HG02610 (cell line): Measurements from ENCODE around the gene DOCK10.
A peak's percentile ranks its signal among the peaks of the same experiment; 100 is the strongest.

ENCODE experiments used
- ATAC-seq: cut with Tn5 transposase; IDR thresholded peaks from one replicate; pipeline ENCODE4 v1.9.1; 2021; ENCODE audit warnings: mild to moderate bottlenecking, moderate library complexity; ENCODE audit not compliant: unreplicated experiment

The DOCK10 gene

DNA sequence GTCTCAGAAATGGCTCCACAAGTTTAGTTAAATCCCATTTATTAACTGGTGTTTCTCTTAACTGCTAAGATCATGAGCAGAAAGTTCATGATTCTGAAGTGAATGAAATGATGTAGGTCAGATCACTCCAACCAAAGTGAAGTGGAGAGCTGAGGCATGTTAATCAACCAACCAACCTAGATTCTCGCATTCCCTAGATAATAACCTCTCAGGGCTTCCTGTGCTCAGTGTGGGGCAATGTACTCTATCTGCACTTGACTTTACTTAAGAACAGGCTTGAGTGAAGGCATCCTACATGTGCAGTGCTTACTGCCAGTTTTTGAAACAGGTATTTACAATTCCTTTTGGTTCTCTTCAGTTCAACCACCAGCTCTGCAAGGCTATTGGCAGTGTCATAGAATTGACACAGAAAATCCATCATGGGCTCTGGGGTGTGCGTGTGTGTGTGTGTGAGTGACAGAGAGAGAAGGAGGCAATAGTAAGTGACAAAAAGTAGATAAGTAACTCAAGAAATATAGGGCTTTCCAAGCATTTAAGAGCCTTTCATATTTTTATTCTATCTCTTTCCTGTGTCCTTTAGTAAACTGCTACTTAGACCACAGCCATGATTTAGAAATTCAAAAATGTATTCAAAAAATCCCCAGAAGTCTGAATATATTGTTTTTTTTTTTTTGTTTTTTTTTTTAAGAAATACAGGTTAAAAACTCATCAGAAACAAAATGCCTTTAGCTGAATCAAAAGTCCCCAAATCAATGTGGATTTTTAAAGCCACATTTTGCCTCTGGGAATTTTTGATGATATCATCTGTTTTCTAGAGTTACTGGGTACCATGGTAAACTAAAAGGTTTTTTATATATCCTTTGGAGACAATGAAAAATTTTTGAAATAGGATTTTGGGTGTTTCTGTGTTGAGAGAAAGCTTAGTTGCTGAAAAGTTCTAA is 28.6 kb downstream of the DOCK10 start:
- peak; percentile 30 for ATAC-seq

DNA sequence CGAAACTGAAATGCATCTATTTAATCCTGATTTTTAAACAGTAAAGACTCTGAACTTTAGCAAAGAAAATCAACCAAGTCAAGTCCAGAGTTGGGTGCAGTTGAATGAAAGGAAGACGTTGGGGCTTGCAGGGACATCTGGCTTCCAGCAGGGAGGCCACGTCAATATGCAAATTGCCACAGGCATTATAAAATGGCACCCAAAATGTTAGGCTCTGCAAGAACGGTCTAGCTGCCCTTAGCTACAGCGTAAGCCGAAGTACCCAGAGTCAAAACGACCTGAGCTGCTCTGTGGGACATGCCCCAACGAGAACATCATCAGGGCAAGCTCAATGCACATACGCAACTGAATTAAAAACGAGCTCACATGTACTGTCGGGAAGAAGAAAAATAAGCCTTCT is 30.7 kb downstream of the DOCK10 start:
- no peak for ATAC-seq

DNA sequence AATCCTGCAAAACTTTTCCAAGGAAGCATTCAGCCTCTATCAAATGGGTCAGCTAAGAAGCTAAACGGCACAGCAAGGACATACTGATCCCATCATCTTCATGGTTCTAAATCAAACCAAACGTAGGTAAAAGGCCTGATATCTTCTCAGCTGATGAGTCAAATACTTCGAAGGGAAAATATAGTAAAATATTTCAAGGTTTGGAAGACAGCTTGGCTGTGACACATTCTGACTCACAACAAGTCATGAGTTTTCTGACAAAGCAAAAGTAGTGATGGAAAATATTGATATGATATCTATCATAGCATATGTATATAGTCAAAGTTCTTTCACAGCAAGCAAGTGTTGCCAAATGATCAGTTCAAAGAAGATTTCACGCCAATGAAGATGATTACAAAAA is 31.5 kb downstream of the DOCK10 start:
- ATAC-seq: no peak

DNA sequence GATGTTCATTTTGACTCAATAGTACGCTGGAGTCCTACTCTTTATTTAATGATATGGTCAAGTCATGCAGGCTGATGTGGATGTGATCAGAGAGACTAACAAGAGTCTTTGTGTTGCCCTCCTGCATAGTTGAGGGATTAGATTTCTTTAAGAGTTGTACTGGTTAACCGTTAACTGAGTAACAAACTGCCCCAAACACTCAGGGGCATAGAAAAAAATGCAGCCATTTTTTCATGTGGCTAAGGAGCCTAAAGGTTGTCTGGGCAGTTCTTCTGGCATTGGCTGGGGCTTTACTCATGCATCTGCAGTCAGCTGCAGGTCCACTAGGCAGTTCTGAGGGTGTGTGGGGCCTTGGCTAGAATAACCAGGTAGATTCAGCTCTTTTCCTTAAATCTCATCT is 32.5 kb downstream of the DOCK10 start:
- no peak for ATAC-seq

DNA sequence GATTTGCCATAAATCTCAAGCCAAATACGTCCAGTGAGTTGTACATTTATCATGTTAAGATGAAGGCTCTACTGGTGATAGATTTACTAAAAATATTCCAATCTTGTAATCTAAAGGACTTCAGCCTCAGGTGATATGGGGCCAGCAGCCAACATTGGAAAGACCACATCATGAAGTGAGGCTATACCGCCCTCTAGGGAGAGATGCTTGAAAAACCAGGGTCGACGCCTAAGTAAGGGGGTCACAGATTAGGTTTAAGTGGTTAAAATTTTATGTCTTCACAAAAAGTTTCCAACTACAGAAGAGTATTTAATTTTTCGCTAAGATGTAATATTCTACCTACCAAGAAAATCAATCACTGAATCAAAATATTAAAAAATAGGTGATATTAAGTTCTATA is 33.3 kb downstream of the DOCK10 start:
- no peak for ATAC-seq

DNA sequence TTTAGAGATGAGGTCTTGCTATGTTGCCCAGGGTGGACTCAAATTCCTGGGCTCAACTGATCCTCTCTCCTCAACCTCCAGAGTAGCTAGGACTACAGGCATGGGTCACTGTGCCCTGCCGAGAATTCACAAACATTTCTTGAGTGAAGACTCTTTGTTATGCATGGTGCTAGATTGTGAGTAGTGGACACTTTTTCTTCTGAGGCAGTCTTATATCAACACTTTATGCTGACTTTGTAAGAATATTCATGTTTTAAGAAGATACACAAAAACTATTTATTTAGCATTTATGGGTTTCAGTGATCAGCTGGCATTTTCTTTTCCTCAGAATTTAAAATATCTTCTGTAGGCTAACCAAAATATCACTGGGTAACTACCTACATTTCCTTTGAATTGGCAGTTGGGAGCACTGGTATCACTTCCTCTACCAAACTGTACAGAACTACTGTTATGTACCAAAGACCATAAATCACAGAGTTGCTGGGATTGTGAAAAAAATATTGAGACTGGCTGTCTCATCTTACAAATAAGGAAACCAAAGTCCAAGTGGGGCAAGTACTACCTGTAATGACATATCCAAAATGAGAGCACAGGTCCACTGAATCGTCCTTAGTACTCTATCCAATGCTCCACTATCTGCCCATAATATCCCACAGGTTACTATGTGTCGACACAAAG is 34.0 kb downstream of the DOCK10 start:
- ATAC-seq: peak; percentile 71

DNA sequence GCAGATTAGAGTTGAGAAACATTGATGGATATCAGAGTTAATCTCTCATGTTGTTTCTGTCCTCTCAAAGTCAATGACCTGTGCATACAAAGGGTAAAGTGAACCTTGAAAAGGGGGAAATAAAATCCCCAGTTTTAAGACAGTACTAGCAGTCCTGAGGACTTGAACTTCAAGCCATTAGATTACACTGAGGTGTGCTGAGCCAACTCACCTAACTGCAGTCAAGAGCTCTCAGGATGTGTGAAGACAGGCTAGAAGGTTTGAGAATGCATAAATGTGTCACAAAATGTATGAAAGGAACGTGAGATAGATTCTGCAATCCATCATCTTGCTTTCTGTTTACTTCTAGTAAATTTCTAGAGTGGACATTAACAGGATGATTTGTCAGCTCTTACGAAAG is 35.5 kb downstream of the DOCK10 start:
- ATAC-seq: no peak

DNA sequence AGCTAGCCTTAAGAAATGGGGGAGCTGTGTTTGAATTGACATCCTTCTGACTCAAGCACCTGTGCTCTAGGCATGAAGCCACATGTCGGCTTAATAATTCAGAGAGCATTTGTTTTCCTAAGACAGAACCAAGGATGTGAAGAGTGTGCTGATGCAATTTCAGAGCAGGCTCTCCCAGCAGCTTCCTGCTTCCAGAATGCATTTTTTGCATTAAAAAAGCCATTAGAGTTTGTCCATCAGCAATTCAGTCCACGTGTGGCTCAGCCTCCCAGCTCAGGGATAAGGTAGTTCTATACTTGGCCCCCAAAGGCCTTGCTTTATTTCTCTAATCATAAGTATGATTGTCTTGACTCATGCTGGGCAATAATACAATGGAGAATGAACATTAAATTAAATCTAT is 37.7 kb downstream of the DOCK10 start:
- no peak for ATAC-seq

DNA sequence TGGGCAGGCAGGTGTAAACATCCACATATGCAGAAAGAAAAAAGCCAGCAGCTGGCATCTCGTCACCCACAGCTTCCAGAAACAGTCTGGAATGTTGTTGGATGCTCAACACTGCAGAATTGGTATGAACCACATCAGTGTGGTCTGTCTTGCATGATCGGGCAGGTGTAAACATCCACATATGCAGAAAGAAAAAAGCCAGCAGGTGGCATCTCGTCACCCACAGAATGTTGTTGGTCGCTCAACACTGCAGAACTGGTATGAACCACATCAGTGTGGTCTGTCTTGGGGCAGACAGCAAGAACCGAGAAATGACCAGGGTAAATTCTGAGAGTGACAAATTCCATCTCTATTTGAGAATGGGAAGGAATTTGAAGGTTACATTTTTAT is 39.6 kb downstream of the DOCK10 start:
- peak; percentile 93 for ATAC-seq

DNA sequence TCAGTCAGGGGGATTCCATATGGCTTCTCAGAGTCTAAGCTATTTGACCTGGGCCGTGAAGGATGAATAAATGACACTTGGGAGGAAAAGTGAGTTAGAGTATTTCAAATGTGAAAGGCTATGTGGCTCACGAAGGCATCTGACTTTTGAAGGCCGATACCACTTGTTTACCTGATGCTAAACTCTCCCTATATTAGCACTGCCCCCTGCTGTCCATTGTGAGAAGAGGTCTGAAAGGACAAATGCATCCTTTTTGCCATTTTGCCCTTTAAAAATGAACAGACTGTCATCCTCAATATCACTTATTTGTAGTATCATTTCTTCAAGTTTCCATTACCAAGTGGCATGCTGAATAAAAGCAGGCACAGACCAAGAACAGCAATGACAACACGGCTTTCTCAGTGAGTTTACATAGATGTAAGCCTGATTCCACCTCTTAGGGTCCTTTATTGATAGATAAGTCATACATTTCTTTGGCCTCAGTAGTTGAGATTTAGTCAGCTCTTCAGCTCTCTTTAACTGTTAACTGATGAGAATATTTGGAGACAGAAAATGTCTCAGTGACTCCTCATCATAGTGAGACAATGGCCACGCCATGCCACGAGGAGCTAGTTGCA is 40.1 kb downstream of the DOCK10 start:
- peak; percentile 42 for ATAC-seq

DNA sequence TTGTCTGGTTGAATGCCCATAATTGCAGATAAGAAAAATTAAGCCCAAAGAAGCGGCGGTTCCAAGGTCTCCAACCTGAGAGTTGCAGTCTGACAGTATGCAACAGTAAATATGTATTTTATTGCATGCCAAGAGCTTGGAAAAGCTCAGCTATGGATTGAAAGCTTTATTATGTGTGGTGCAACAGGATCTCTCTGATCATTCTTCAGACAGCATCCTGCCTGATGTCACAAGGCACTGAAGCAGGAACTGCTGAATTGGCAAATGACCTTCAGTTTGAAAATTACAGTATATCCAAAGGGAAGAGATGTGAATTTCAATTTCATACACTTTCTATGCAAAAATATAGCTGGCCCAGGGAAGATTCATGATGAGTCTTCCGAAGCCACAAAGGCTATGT is 42.5 kb downstream of the DOCK10 start:
- no peak for ATAC-seq

DNA sequence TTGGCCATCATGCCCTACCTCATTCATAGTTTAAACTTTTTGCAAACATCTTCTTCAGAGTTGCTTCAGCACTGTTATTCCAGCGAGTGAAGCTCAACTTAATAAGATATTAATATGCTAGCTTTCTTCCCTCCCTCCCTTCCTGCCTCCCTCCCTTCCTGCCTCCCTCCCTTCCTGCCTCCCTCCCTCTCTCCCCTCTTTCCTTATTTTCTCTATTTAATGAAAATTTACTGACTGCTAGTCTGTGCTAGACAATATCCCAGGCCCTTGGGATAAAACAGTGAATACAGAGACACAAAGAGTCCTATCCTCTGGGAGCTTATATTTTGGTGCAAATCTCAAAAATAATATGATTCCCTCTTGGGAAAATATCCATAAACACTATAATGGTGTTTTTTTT is 42.9 kb downstream of the DOCK10 start:
- no peak for ATAC-seq

DNA sequence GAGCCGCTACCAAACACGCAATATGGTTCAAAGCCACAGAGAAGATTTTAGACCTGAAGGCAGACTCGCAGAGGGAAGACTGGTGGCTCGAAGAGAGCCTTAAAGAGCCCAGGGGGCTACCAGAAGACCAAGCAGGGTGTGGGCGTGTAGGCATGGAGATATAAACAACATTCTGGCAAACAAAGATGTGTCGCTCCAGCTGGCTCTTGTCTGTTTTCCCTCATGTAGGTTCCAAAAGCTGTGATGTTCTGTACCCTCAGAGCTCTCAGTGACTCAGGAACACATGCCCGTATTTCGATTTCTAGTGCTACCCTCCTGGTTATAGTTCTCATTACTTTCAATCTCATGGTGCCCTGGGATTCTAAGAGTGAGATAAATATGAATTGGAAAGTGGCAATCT is 44.5 kb downstream of the DOCK10 start:
- ATAC-seq: no peak

DNA sequence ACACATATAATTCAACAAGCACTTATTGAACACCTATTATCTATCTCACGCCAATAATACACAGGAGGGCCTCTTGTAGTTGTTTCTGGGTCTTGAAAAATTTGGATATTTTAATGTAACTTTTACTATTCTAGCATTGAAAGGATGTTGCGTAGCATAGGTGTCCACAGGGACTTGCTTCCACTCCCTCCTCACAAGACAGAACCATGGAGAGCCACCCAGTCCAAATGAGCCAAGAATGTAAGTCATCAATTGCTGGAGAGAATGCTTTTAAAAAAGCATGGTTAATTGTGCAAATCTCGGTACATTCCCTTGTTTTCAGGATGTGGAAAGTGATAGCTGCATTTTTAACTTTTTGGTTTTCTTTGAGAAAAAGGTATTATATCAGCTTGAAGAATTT is 46.8 kb downstream of the DOCK10 start:
- ATAC-seq: no peak

DNA sequence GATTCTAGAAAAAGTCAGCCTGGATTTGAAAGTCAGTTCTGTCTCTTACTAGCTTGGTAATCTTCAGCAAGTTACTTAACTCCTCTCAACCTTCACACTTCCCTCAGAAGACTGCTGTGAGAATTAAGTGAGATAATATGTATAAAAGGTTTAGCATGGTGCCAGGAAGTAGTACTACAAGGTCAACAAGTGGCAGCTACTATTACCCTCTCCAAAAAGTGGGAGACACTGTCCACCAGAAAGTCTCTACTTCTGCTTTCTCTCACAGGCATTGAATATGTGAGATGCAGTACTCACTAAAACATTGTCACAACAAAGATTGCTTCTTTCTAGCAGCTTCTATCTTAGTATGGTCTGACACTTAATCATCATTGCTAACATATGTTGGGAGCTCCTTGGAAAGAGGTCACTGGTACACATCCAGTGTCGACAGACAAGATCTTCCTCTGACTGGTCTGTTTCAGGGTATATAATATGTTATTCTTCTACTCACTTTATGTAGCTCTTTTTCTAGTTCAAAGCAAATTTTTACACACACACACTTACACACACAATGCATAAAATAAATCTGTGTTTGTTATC is 47.9 kb downstream of the DOCK10 start:
- no peak for ATAC-seq

DNA sequence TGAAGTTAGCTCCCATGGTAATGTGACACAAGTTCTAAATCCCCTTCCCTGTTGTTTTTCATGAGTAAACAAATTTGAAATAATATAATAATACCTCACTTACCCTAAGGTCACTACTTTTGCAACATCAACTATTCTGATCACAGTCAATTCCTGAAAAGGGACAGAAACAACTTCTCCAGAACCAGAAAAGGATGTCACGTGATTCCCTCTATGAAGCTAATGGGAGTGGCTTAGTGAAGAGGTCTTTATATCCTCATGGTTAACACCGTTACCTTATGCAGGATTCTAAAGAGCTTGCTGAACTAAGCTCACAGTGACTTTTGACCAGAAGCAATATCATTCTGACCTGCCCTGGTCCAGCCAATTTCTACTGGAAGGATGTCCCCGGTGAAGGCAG is 51.6 kb downstream of the DOCK10 start:
- no peak for ATAC-seq

DNA sequence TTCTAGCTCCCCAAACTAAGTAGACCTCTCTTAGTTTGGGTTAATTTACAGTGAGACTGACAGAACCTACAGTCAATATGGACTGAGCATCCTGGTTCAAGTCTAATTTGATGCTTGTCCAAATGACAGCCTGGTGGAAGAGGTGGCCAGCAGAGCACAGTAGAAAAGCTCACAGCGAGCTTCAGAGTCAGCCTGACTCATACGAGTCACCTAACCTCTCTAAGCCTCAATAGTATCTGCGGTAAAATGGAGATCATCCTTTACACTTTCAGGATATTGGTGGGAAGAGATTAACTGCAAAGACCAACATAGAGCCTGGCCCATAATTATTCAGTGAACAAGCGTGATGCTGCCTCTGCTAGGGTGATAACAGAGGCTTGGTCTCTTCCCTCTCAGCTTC is 54.5 kb downstream of the DOCK10 start:
- ATAC-seq: no peak

DNA sequence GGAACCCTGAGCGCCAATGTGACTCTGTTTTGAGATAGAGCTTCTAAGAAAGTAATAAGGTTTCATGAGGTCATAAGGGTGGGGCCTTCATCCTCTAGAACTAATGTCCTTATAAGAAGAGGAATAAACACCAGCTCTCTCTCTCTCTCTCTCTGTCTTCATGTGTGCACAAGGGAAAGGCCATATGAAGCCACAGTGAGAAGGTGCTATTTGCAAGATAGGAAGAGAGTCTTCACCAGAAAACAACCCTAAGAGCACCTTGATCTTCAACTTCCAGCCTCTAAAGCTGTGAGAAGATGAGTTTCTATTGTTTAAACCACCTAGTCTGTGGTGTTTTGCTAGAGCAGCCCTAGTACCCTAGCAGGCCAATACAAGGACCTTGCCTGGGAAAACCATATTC is 55.8 kb downstream of the DOCK10 start:
- peak; percentile 34 for ATAC-seq

DNA sequence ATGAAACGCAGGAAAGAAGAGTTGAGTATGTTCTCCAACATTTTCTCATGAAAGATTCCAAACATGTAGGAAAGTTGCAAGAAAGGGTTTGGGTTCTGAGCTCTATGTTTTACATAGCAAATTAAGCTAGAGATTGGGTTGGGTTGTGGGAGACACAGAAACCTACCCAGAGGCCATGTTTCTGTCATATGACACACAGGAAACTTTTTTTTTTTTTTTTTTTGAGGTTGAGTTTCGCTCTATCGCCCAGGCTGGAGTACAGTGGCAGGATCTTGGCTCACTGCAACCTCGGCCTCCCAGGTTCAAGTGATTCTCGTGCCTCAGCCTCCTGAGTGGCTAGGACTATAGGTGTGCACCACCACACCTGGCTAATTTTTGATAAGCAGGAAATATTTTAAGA is 57.6 kb downstream of the DOCK10 start:
- peak; percentile 25 for ATAC-seq

DNA sequence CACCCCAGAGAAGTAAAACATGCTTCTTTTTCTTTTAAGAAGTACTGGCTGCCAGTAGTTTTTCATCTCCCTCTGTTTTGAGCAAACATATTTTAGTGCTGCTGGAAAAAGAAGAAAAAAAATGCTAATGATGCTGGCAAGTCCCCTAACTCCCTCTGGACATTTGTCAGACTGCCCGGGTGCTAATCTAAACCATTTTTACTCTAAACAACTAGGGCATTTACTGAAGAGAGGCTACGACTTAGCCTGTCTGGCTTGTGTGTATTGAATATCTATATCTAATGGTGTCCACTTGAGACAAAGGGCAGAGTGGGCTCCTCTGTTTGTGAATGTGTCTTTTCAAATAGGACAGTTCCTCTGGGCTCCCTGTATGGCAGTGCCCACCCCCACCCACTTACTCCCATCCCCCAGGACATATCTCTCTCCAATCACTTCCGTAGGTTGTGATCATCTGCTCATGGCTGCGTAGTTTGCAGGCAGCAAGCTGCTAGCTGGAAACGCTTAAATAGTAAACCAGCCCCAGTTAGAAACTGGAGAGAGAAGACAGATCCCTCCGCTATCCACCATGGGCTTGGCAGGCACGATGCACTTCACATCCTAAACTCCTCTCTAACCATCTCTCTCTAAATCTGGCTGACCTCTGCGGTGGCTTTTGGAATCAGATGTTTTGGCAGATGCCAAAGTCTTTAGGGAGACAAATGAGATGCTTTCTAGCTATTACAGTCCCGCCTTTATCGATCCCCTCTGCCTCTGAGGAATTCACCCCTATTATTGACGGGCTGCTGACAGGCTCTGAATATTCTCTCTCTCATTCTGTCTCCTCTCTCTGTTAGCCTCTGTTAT is 58.3 kb downstream of the DOCK10 start:
- no peak for ATAC-seq
